Endothelial cell of umbilical vein (primary cell): ENCODE data around the gene TPRG1L. TPM values are rescaled to one million over a fixed set of nuclear protein-coding genes. Genes with fewer than 3 reads are reported as not detected.

Source experiments
- BruUV-seq: library from RNA; stranded (reverse); fragments of 400-500 nt; replicated peaks from 2 replicates; lab custom pipeline; 2021; lab: Mats Ljungman, UMichigan
- CTCF ChIA-PET: fragments of 300-600, 350-600 bp; sonication (Branson Sonifier 250); formaldehyde crosslinking; loops from one replicate; lab custom pipeline; 2021; ENCODE audit warnings: antibody characterized with exemption, inconsistent platforms; lab: Charles Lee
- POLR2A ChIA-PET: fragments of 300-600, 350-600 bp; sonication (Branson Sonifier 250); formaldehyde crosslinking; loops from one replicate; lab custom pipeline; 2021; ENCODE audit warnings: antibody characterized with exemption, inconsistent platforms; lab: Charles Lee
- DNase-seq: peaks from one replicate; pipeline ENCODE4 v3.0.0-alpha.2; 2011; ENCODE audit warnings: low read depth, low spot score
- FAIRE-seq: peaks from 2 replicates; lab custom pipeline; 2011; peaks lifted over from hg19 to GRCh38; lab: Jason Lieb, UNC
- H2AFZ ChIP-seq: 2 replicates; pipeline ENCODE4 v1.6.0; 2012; ENCODE audit warnings: low read depth, low read length, control low read depth, inconsistent platforms
- H3K27ac ChIP-seq: 2 replicates; pipeline ENCODE4 v1.5.1; 2011; ENCODE audit warnings: low read depth, mild to moderate bottlenecking, control low read depth, low read length, moderate library complexity; ENCODE audit not compliant: insufficient read depth
- H3K27me3 ChIP-seq, 2 experiments: 2 replicates each; pipeline versions ENCODE4 v1.6.0 to v1.6.1; 2011; ENCODE audit warnings: low read length in 2 of 2, mixed read lengths in 1 of 2; ENCODE audit not compliant: control insufficient read depth in 2 of 2, insufficient read depth in 2 of 2
- H3K36me3 ChIP-seq, 2 experiments: 2 replicates in 1 of 2; 3 replicates in 1 of 2; pipeline ENCODE4 v1.5.1; 2011; ENCODE audit warnings: low read length in 2 of 2, mild to moderate bottlenecking in 1 of 2, moderate library complexity in 1 of 2; ENCODE audit not compliant: control insufficient read depth in 2 of 2, insufficient read depth in 2 of 2; ENCODE audit errors: extremely low read depth in 1 of 2
- H3K4me1 ChIP-seq: 3 replicates; pipeline ENCODE4 v1.5.1; 2011; ENCODE audit warnings: mild to moderate bottlenecking, low read length; ENCODE audit not compliant: control insufficient read depth, insufficient read depth; ENCODE audit errors: extremely low read depth
- H3K4me2 ChIP-seq: 2 replicates; pipeline ENCODE4 v1.6.1; 2011; ENCODE audit warnings: low read length, control low read depth, mixed read lengths; ENCODE audit not compliant: insufficient read depth
- H3K4me3 ChIP-seq, 3 experiments: fragments of 200-600 bp in 1 of 3; sonication (generic), shearing (Covaris generic) in 1 of 3; replicated peaks in 1 of 3; 2 replicates each; pipeline ENCODE4 v1.5.1; 2011 to 2016; ENCODE audit warnings: control low read depth in 3 of 3, low read length in 3 of 3, mild to moderate bottlenecking in 2 of 3, inconsistent platforms in 1 of 3, low read depth in 1 of 3, moderate library complexity in 1 of 3; ENCODE audit not compliant: insufficient read depth in 1 of 3
- H3K79me2 ChIP-seq: 2 replicates; pipeline ENCODE4 v1.6.0; 2012; ENCODE audit warnings: low read length, inconsistent platforms; ENCODE audit not compliant: control insufficient read depth, insufficient read depth
- H3K9ac ChIP-seq: replicated peaks from 2 replicates; pipeline ENCODE3; 2011; ENCODE audit warnings: low read length, control low read depth; ENCODE audit not compliant: insufficient read depth; ENCODE audit errors: extremely low read depth
- H3K9me1 ChIP-seq: replicated peaks from 3 replicates; pipeline ENCODE4 v1.6.0; 2011; ENCODE audit warnings: mild to moderate bottlenecking, low read length; ENCODE audit not compliant: control insufficient read depth, insufficient read depth; ENCODE audit errors: extremely low read depth
- H3K9me3 ChIP-seq: replicated peaks from 2 replicates; pipeline ENCODE4 v1.5.1; 2012; ENCODE audit warnings: low read length, inconsistent platforms; ENCODE audit not compliant: control insufficient read depth, insufficient read depth
- H4K20me1 ChIP-seq: replicated peaks from 2 replicates; pipeline ENCODE3; 2011; ENCODE audit warnings: mild to moderate bottlenecking, low read length; ENCODE audit not compliant: control insufficient read depth, insufficient read depth; ENCODE audit errors: extremely low read depth
- CTCF ChIP-seq, 2 donors: IDR thresholded peaks; 1 replicate in 1 of 2; 2 replicates in 1 of 2; pipeline ENCODE4 v1.5.1; 2011; ENCODE audit warnings: low read length in 2 of 2, mild to moderate bottlenecking in 2 of 2, moderate library complexity in 2 of 2, control low read depth in 1 of 2, inconsistent platforms in 1 of 2, low read depth in 1 of 2; ENCODE audit not compliant: insufficient read depth in 1 of 2; ENCODE audit errors: extremely low read depth in 1 of 2
- EZH2 ChIP-seq: IDR thresholded peaks from 2 replicates; pipeline ENCODE4 v1.6.1; 2012; ENCODE audit warnings: borderline replicate concordance, low read depth, mild to moderate bottlenecking, moderate library complexity, low read length, inconsistent platforms; ENCODE audit not compliant: severe bottlenecking
- FOS ChIP-seq: IDR thresholded peaks from 2 replicates; pipeline ENCODE4 v1.6.1; 2011; ENCODE audit warnings: mild to moderate bottlenecking, low read length, moderate library complexity, borderline replicate concordance; ENCODE audit not compliant: insufficient read depth
- GATA2 ChIP-seq: IDR thresholded peaks from 2 replicates; pipeline ENCODE4 v1.7.0; 2011; ENCODE audit warnings: low read depth, mild to moderate bottlenecking, moderate library complexity, mixed read lengths, low read length; ENCODE audit not compliant: insufficient read length, insufficient read depth
- JUN ChIP-seq: IDR thresholded peaks from 2 replicates; pipeline ENCODE4 v1.6.1; 2011; ENCODE audit warnings: borderline replicate concordance, low read depth; ENCODE audit not compliant: insufficient read length, insufficient read depth
- MAX ChIP-seq: IDR thresholded peaks from 2 replicates; pipeline ENCODE4 v1.6.1; 2011; ENCODE audit not compliant: insufficient read depth, insufficient read length
- MYC ChIP-seq: IDR thresholded peaks from one replicate; pipeline ENCODE4 v1.6.1; 2011; ENCODE audit warnings: mild to moderate bottlenecking, low read depth, low read length
- POLR2A ChIP-seq: IDR thresholded peaks from 2 replicates; pipeline ENCODE4 v1.6.1; 2012; ENCODE audit warnings: low read depth, mild to moderate bottlenecking, control low read depth, low read length
- POLR2AphosphoS5 ChIP-seq: IDR thresholded peaks from 2 replicates; pipeline ENCODE4 v1.6.1; 2012; ENCODE audit warnings: low read depth, mild to moderate bottlenecking, control low read depth, low read length, moderate library complexity; ENCODE audit not compliant: insufficient read depth
- dilution Hi-C: fragments of 300-500 bp; cut with MboI; formaldehyde crosslinking; loops from one replicate; pipeline ENCODE4 v1.15.0; 2019; ENCODE audit warnings: low sequenced_read_pairs; ENCODE audit not compliant: extremely low pct_ligation_motif_present
- intact Hi-C: fragments of 100-400 bp; cut with micrococcal nuclease; formaldehyde crosslinking; loops from one replicate; pipeline ENCODE4 v1.10.0; 2022
- polyA plus RNA-seq, 4 experiments: library from polyadenylated mRNA; depleted of rRNA in 3 of 4; stranded (reverse) in 3 of 4; unstranded in 1 of 4; fragments of >200 nt; gene quantifications; 2 replicates each; pipeline versions ENCODE4 v1.2.1 to v1.2.3, GENCODE V29; 2011 to 2012; ENCODE audit warnings: missing spikeins in 1 of 4
- total RNA-seq: library from RNA; stranded (reverse); gene quantifications from 2 replicates; pipeline ENCODE4 v1.2.3, GENCODE V29; 2021

Gene TPRG1L
- total and polyA plus RNA-seq, 2 donors (not counting 3 experiments of a cell fraction or from before 2014, with no cell fraction given) = 52.3 to 53.8 TPM

- Histone ChIP-seq H3K9ac (no peak overlapping the region), H3K27me3 (no peaks in the 10 kb centered on the region), H3K36me3 (peaks cover 0 to 18% of the 10 kb centered on the region in 2 experiments), H3K4me1 (no peaks in the 10 kb centered on the region), H3K79me2 (no peaks in the 10 kb centered on the region), H3K27ac (no peak overlapping the region), H3K4me3 (no peak overlapping the region), H3K9me3 (no peaks in the 10 kb centered on the region), H3K4me2 (no peak overlapping the region), H4K20me1 (no peaks in the 10 kb centered on the region), H3K9me1 (no peaks in the 10 kb centered on the region), H2AFZ (no peak overlapping the region)
- DNase-seq (no peak), FAIRE-seq (no peak)
- POLR2A ChIA-PET = no interaction called here
- TF ChIP-seq GATA2 (no peak), EZH2 (no peak), JUN (no peak)
- dilution Hi-C loops = no loop called here
- CTCF ChIA-PET = interaction anchor here (1.3 to 1.6 kb wide), 2 partner anchors 9 to 21 kb away, joined by 4 read pairs; no protein-coding TSS in a partner anchor
- BruUV-seq = no TSS peak
- intact Hi-C loops = no loop called here
Observed at GRCh38 chr1:3639397-3639911, 14.6 kb downstream of the TPRG1L start.

- Histone ChIP-seq H3K36me3 (peaks cover 0 to 15% of the 10 kb centered on the region in 2 experiments), H3K9ac (no peak overlapping the region), H3K27me3 (no peaks in the 10 kb centered on the region), H3K4me1 (no peaks in the 10 kb centered on the region), H2AFZ (no peak overlapping the region), H3K4me2 (no peak overlapping the region), H3K9me1 (no peaks in the 10 kb centered on the region), H3K9me3 (no peaks in the 10 kb centered on the region), H3K79me2 (no peaks in the 10 kb centered on the region), H3K4me3 (no peak overlapping the region), H3K27ac (no peak overlapping the region), H4K20me1 (no peaks in the 10 kb centered on the region)
- CTCF ChIA-PET = interaction anchor here (1.3 kb wide), 1 partner anchor 21 kb away, joined by 4 read pairs; no protein-coding TSS in a partner anchor
- no TSS peak for BruUV-seq
- dilution Hi-C loops (no loop called here), intact Hi-C loops (no loop called here)
- POLR2A ChIA-PET = no interaction called here
- FAIRE-seq = no peak
- TF ChIP-seq POLR2AphosphoS5 = no peak
- no peak for TF ChIP-seq POLR2A
- no peak for TF ChIP-seq FOS
- TF ChIP-seq GATA2 = no peak
- no peak for TF ChIP-seq CTCF (IDR thresholded peaks at IDR 0.05; ENCODE audit: extremely low read depth in 1 of 2, insufficient read depth in 1 of 2, low read depth in 1 of 2, low read length in 2 of 2)
- TF ChIP-seq MAX = no peak
- no peak for TF ChIP-seq JUN
- no peak for TF ChIP-seq MYC
- no peak for TF ChIP-seq EZH2
- no peak for DNase-seq
Observed at GRCh38 chr1:3640121-3640837, 15.5 kb downstream of the TPRG1L start.
